SW 1271 (cell line): ENCODE results near the gene VEGFD.
"Not testable (repeated sequence)": the region's sequence is repeated elsewhere in the genome, so short reads cannot be mapped to it uniquely, and the experiment has no call there.

Experiments used
- DNase-seq, 2 experiments: peaks; one replicate each; lab custom pipeline; 2025; lab: John Stamatoyannopoulos, UW

Gene VEGFD

GRCh38 chrX:15358533-15358932 is 25.7 kb downstream of the VEGFD start:
- DNase-seq = no peak

- DNase-seq = no peak
These were observed 27.8 kb downstream of the VEGFD start for GRCh38 chrX:15356444-15356843.

- DNase-seq = no peak
These were observed 33.8 kb downstream of the VEGFD start for GRCh38 chrX:15350329-15350996.

- peak in 1 of 2 experiments; percentile 0 for DNase-seq
These were observed 35.2 kb downstream of the VEGFD start for GRCh38 chrX:15349046-15349445.

- no peak for DNase-seq
These were observed 38.2 kb downstream of the VEGFD start for GRCh38 chrX:15345976-15346375.

GRCh38 chrX:15344106-15344505 is 40.1 kb downstream of the VEGFD start:
- DNase-seq = no peak

- no peak for DNase-seq
These were observed 41.1 kb downstream of the VEGFD start for GRCh38 chrX:15343075-15343476.

GRCh38 chrX:15340867-15341266 is 43.3 kb downstream of the VEGFD start:
- no peak for DNase-seq

- DNase-seq = peak in 1 of 2 experiments; percentile 22
These were observed 48.2 kb downstream of the VEGFD start for GRCh38 chrX:15336023-15336413.

GRCh38 chrX:15335135-15336022 is 48.8 kb downstream of the VEGFD start, which contains the start of gene PIGA:
Gene PIGA (minus strand): TSS chrX:15335523. CDS start chrX:15331930, 3,593 bp downstream.
- peak; percentile 70 to 86 for DNase-seq

- no peak for DNase-seq
These were observed 49.7 kb downstream of the VEGFD start for GRCh38 chrX:15334561-15334960.

- no peak for DNase-seq
These were observed 55.4 kb downstream of the VEGFD start for GRCh38 chrX:15328821-15329220.

- no peak for DNase-seq
These were observed 56.1 kb downstream of the VEGFD start for GRCh38 chrX:15328131-15328530.

- no peak for DNase-seq
These were observed 61.7 kb downstream of the VEGFD start for GRCh38 chrX:15322472-15322871.

GRCh38 chrX:15322072-15322471 is 62.1 kb downstream of the VEGFD start:
- DNase-seq = no peak

GRCh38 chrX:15321447-15321846 is 62.8 kb downstream of the VEGFD start:
- DNase-seq = no peak

- DNase-seq = no peak
These were observed 63.9 kb downstream of the VEGFD start for GRCh38 chrX:15320297-15320696.

- DNase-seq = no peak
These were observed 65.1 kb downstream of the VEGFD start for GRCh38 chrX:15319075-15319474.

- DNase-seq = no peak
These were observed 68.7 kb downstream of the VEGFD start, which contains the start of gene ASB11 for GRCh38 chrX:15315509-15315908. Gene ASB11 (minus strand): TSS chrX:15315640. CDS start chrX:15315605, 35 bp downstream.

GRCh38 chrX:15314472-15314871 is 69.7 kb downstream of the VEGFD start:
- no peak for DNase-seq

GRCh38 chrX:15311119-15311518 is 73.1 kb downstream of the VEGFD start:
- no peak for DNase-seq

GRCh38 chrX:15310117-15310516 is 74.1 kb downstream of the VEGFD start:
- no peak for DNase-seq

GRCh38 chrX:15305899-15306298 is 78.3 kb downstream of the VEGFD start:
- DNase-seq = not testable (repeated sequence)
